Liver (tissue), 9 donors: ENCODE measurements around the gene C1orf21. TPM values are rescaled to one million over a fixed set of nuclear protein-coding genes. Genes with fewer than 3 reads are reported as not detected.

Experiments
- DNase-seq: peaks from one replicate; pipeline ENCODE4 v3.0.0-alpha.2; 2017; ENCODE audit warnings: low spot score
- H3K27ac ChIP-seq, 2 donors: one replicate each; pipeline ENCODE4 v1.7.0; 2013; ENCODE audit warnings: inconsistent platforms in 2 of 2, low read length in 2 of 2, control low read depth in 1 of 2, low read depth in 1 of 2, mild to moderate bottlenecking in 1 of 2
- H3K27me3 ChIP-seq, 4 donors: one replicate each; pipeline versions ENCODE4 v1.6.1 to v1.7.0; 2013; ENCODE audit warnings: low read length in 3 of 4, inconsistent platforms in 1 of 4, mild to moderate bottlenecking in 1 of 4, moderate library complexity in 1 of 4; ENCODE audit not compliant: control insufficient read depth in 4 of 4, insufficient read depth in 4 of 4
- H3K36me3 ChIP-seq, 4 donors: one replicate each; pipeline versions ENCODE4 v1.6.1 to v1.7.0; 2013; ENCODE audit warnings: low read length in 3 of 4, mild to moderate bottlenecking in 3 of 4, low read depth in 1 of 4, moderate library complexity in 1 of 4; ENCODE audit not compliant: control insufficient read depth in 4 of 4, insufficient read depth in 3 of 4
- H3K4me1 ChIP-seq, 4 donors: one replicate each; pipeline versions ENCODE4 v1.6.1 to v1.7.0; 2013; ENCODE audit warnings: low read length in 3 of 4, mild to moderate bottlenecking in 3 of 4, moderate library complexity in 1 of 4; ENCODE audit not compliant: control insufficient read depth in 4 of 4, insufficient read depth in 4 of 4
- H3K4me3 ChIP-seq, 3 donors: one replicate each; pipeline versions ENCODE4 v1.6.1 to v1.7.0; 2013; ENCODE audit warnings: low read length in 3 of 3, control low read depth in 1 of 3, low read depth in 1 of 3, mild to moderate bottlenecking in 1 of 3
- H3K9ac ChIP-seq, 2 donors: one replicate each; pipeline ENCODE4 v1.7.0; 2013; ENCODE audit warnings: low read length in 2 of 2, mild to moderate bottlenecking in 2 of 2, moderate library complexity in 2 of 2, control low read depth in 1 of 2, low read depth in 1 of 2
- H3K9me3 ChIP-seq, 4 donors: one replicate each; pipeline versions ENCODE4 v1.6.1 to v1.7.0; 2013; ENCODE audit warnings: low read length in 3 of 4; ENCODE audit not compliant: control insufficient read depth in 4 of 4
- EGR1 ChIP-seq, 2 donors: IDR thresholded peaks; 2 replicates each; pipeline ENCODE4 v1.6.1; 2016 to 2018; ENCODE audit warnings: antibody characterized with exemption in 2 of 2, low read depth in 2 of 2
- FOXA1 ChIP-seq: IDR thresholded peaks from 2 replicates; pipeline ENCODE4 v1.6.1; 2016; ENCODE audit warnings: antibody characterized with exemption
- FOXA2 ChIP-seq: IDR thresholded peaks from 2 replicates; pipeline ENCODE4 v1.6.1; 2016; ENCODE audit warnings: antibody characterized with exemption
- GABPA ChIP-seq, 2 donors: IDR thresholded peaks in 1 of 2; conservative IDR thresholded peaks in 1 of 2; 2 replicates each; pipeline ENCODE4 v1.6.1; 2016; ENCODE audit warnings: antibody characterized with exemption in 2 of 2, mild to moderate bottlenecking in 1 of 2, moderate library complexity in 1 of 2
- HNF4A ChIP-seq, 2 donors: conservative IDR thresholded peaks; 2 replicates each; pipeline ENCODE4 v1.6.1; 2016; ENCODE audit warnings: antibody characterized with exemption in 2 of 2, mild to moderate bottlenecking in 2 of 2
- HNF4G ChIP-seq: IDR thresholded peaks from 2 replicates; pipeline ENCODE4 v1.6.1; 2016; ENCODE audit warnings: antibody characterized with exemption
- JUND ChIP-seq, 2 donors: IDR thresholded peaks; 2 replicates each; pipeline ENCODE4 v1.6.1; 2016; ENCODE audit warnings: antibody characterized with exemption in 2 of 2
- MAX ChIP-seq: IDR thresholded peaks from 2 replicates; pipeline ENCODE4 v1.6.1; 2016; ENCODE audit warnings: antibody characterized with exemption
- NR2F2 ChIP-seq: IDR thresholded peaks from 2 replicates; pipeline ENCODE4 v1.6.1; 2016; ENCODE audit warnings: antibody characterized with exemption
- RAD21 ChIP-seq, 2 donors: IDR thresholded peaks; 2 replicates each; pipeline ENCODE4 v1.6.1; 2016; ENCODE audit warnings: antibody characterized with exemption in 2 of 2, mild to moderate bottlenecking in 2 of 2
- RXRA ChIP-seq, 2 donors: IDR thresholded peaks; 2 replicates each; pipeline ENCODE4 v1.6.1; 2017 to 2018; ENCODE audit warnings: antibody characterized with exemption in 2 of 2, mild to moderate bottlenecking in 1 of 2
- SP1 ChIP-seq: IDR thresholded peaks from 2 replicates; pipeline ENCODE4 v1.6.1; 2018; ENCODE audit warnings: antibody characterized with exemption, mild to moderate bottlenecking
- TAF1 ChIP-seq: conservative IDR thresholded peaks from 2 replicates; pipeline ENCODE4 v1.6.1; 2016; ENCODE audit warnings: antibody characterized with exemption, mild to moderate bottlenecking
- YY1 ChIP-seq: IDR thresholded peaks from 2 replicates; pipeline ENCODE4 v1.6.1; 2016; ENCODE audit warnings: antibody characterized with exemption, mild to moderate bottlenecking
- ZBTB33 ChIP-seq: IDR thresholded peaks from 2 replicates; pipeline ENCODE4 v1.6.1; 2016; ENCODE audit warnings: antibody characterized with exemption
- WGBS: extraction: QIAGEN DNeasy Blood & Tissue Kit; methylation state at CpG from one replicate; pipeline ENCODE4 v1.1.7; 2013; 5-methylcytosine and 5-hydroxymethylcytosine counted together
- polyA plus RNA-seq, 2 donors: library from polyadenylated mRNA; stranded (reverse) in 1 of 2; unstranded in 1 of 2; fragments of 200-250 nt in 1 of 2; fragments of >200 nt in 1 of 2; fragmentation: Nextera tagmentation in 1 of 2; extraction: Ambion mirVana in 1 of 2; gene quantifications; one replicate each; pipeline versions ENCODE4 v1.2.1 to v1.2.3, GENCODE V29; 2013 to 2015
- total RNA-seq, 2 donors: library from RNA; depleted of rRNA; stranded (reverse); fragments of >200 nt; gene quantifications; one replicate each; pipeline ENCODE4 v1.2.3, GENCODE V29; 2014
- TF ChIP-seq, protein P1 (sequence below): IDR thresholded peaks from 2 replicates; pipeline ENCODE4 v1.6.1; 2016; ENCODE audit warnings: antibody characterized with exemption, mild to moderate bottlenecking
- TF ChIP-seq, protein P2 (sequence below): IDR thresholded peaks from 2 replicates; pipeline ENCODE4 v1.6.1; 2016; ENCODE audit warnings: antibody characterized with exemption
- TF ChIP-seq, protein P3 (sequence below): fragments of 150-350 bp; IDR thresholded peaks from 2 replicates; pipeline ENCODE4 v1.5.1; 2017; ENCODE audit warnings: improper control_type of control experiment, low read depth, low read length; ENCODE audit not compliant: missing input control
- donor health status: healthy.
- donor health status: healthy.
- donor health status: healthy.
- donor health status: healthy.
- donor health status: healthy.

Gene C1orf21
- total and polyA plus RNA-seq, 4 donors = 2.3 to 21.3 (median 13.4) TPM

- H3K4me3 ChIP-seq = no peak overlapping the region
- no peaks in the 10 kb centered on the region for H3K9me3 ChIP-seq
- H3K9ac ChIP-seq = no peak overlapping the region
- H3K4me1 ChIP-seq = peaks cover 0 to 6% (median 0%) of the 10 kb centered on the region in 4 donors
- no peak overlapping the region for H3K27ac ChIP-seq
- DNase-seq = no peak
- no peaks in the 10 kb centered on the region for H3K36me3 ChIP-seq
- no peaks in the 10 kb centered on the region for H3K27me3 ChIP-seq
- TF ChIP-seq NR2F2 (no peak), HNF4G (no peak), EGR1 (IDR thresholded peaks at IDR 0.05; ENCODE audit: low read depth in 2 of 2) (no peak), RAD21 (IDR thresholded peaks at IDR 0.05) (no peak), FOXA2 (no peak), YY1 (no peak), TAF1 (no peak), HNF4A (conservative IDR thresholded peaks at IDR 0.05) (no peak), GABPA (IDR thresholded peaks at IDR 0.05 in 1 of 2, conservative IDR thresholded peaks at IDR 0.05 in 1 of 2) (no peak), SP1 (no peak), MAX (no peak), ZBTB33 (no peak), RXRA (IDR thresholded peaks at IDR 0.05) (no peak)
- TF ChIP-seq, protein P1, sequence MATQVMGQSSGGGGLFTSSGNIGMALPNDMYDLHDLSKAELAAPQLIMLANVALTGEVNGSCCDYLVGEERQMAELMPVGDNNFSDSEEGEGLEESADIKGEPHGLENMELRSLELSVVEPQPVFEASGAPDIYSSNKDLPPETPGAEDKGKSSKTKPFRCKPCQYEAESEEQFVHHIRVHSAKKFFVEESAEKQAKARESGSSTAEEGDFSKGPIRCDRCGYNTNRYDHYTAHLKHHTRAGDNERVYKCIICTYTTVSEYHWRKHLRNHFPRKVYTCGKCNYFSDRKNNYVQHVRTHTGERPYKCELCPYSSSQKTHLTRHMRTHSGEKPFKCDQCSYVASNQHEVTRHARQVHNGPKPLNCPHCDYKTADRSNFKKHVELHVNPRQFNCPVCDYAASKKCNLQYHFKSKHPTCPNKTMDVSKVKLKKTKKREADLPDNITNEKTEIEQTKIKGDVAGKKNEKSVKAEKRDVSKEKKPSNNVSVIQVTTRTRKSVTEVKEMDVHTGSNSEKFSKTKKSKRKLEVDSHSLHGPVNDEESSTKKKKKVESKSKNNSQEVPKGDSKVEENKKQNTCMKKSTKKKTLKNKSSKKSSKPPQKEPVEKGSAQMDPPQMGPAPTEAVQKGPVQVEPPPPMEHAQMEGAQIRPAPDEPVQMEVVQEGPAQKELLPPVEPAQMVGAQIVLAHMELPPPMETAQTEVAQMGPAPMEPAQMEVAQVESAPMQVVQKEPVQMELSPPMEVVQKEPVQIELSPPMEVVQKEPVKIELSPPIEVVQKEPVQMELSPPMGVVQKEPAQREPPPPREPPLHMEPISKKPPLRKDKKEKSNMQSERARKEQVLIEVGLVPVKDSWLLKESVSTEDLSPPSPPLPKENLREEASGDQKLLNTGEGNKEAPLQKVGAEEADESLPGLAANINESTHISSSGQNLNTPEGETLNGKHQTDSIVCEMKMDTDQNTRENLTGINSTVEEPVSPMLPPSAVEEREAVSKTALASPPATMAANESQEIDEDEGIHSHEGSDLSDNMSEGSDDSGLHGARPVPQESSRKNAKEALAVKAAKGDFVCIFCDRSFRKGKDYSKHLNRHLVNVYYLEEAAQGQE = no peak
- TF ChIP-seq, protein P2, sequence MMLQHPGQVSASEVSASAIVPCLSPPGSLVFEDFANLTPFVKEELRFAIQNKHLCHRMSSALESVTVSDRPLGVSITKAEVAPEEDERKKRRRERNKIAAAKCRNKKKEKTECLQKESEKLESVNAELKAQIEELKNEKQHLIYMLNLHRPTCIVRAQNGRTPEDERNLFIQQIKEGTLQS = no peak
- TF ChIP-seq, protein P3, sequence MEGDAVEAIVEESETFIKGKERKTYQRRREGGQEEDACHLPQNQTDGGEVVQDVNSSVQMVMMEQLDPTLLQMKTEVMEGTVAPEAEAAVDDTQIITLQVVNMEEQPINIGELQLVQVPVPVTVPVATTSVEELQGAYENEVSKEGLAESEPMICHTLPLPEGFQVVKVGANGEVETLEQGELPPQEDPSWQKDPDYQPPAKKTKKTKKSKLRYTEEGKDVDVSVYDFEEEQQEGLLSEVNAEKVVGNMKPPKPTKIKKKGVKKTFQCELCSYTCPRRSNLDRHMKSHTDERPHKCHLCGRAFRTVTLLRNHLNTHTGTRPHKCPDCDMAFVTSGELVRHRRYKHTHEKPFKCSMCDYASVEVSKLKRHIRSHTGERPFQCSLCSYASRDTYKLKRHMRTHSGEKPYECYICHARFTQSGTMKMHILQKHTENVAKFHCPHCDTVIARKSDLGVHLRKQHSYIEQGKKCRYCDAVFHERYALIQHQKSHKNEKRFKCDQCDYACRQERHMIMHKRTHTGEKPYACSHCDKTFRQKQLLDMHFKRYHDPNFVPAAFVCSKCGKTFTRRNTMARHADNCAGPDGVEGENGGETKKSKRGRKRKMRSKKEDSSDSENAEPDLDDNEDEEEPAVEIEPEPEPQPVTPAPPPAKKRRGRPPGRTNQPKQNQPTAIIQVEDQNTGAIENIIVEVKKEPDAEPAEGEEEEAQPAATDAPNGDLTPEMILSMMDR = no peak
- WGBS = 96% methylated on average over 3 of the region's 3 CpGs
Observed at GRCh38 chr1:184646824-184647223, 260.0 kb downstream of the C1orf21 start.

GRCh38 chr1:184647471-184647870, 260.6 kb downstream of the C1orf21 start:
- DNase-seq = no peak
- no peaks in the 10 kb centered on the region for H3K36me3 ChIP-seq
- H3K4me1 ChIP-seq = no peaks in the 10 kb centered on the region
- no peaks in the 10 kb centered on the region for H3K27me3 ChIP-seq
- 90% methylated on average over 4 of the region's 4 CpGs for WGBS
- H3K9me3 ChIP-seq = no peaks in the 10 kb centered on the region
- no peak overlapping the region for H3K27ac ChIP-seq
- no peak overlapping the region for H3K9ac ChIP-seq
- no peak for TF ChIP-seq EGR1 (IDR thresholded peaks at IDR 0.05; ENCODE audit: low read depth in 2 of 2)
- TF ChIP-seq, protein P1 = no peak
- no peak for TF ChIP-seq HNF4A (conservative IDR thresholded peaks at IDR 0.05)
- TF ChIP-seq JUND (IDR thresholded peaks at IDR 0.05) = no peak
- TF ChIP-seq HNF4G = no peak
- no peak for TF ChIP-seq TAF1
- TF ChIP-seq SP1 = no peak
- no peak for TF ChIP-seq RXRA (IDR thresholded peaks at IDR 0.05)
- no peak for TF ChIP-seq FOXA1
- no peak for TF ChIP-seq RAD21 (IDR thresholded peaks at IDR 0.05)
- no peak for TF ChIP-seq NR2F2
- TF ChIP-seq GABPA (IDR thresholded peaks at IDR 0.05 in 1 of 2, conservative IDR thresholded peaks at IDR 0.05 in 1 of 2) = no peak
- TF ChIP-seq MAX = no peak
- no peak overlapping the region for H3K4me3 ChIP-seq
